Measurements from ENCODE around the gene OLFML2A.

- no peak for TF ChIP-seq TAF1 (IDR thresholded peaks at IDR 0.05; ENCODE audit: borderline replicate concordance, low read depth, low read length)
- no peak; the same call in 1 of the 2 replicates for TF ChIP-seq POLR2AphosphoS5 (IDR thresholded peaks at IDR 0.05; ENCODE audit: low read depth, low read length)
- TF ChIP-seq POLR2A (IDR thresholded peaks at IDR 0.05; ENCODE audit: low read depth, low read length), result peak; percentile 58; the same call in 1 of the 2 replicates
These were observed 81.6 kb downstream of the OLFML2A start for GRCh38 chr9:124858330-124859046.

Data from GM12892 (cell line).